ENCODE results near the gene IQGAP3.
"Not testable (repeated sequence)": the region's sequence is repeated elsewhere in the genome, so short reads cannot be mapped to it uniquely, and the experiment has no call there.

IQGAP3 gene

GRCh38 chr1:156571261-156571852 is 1.0 kb downstream of the IQGAP3 start:
- FAIRE-seq = no peak

GRCh38 chr1:156566436-156566835 is 5.9 kb downstream of the IQGAP3 start:
- FAIRE-seq = no peak

- no peak for FAIRE-seq
Observed at GRCh38 chr1:156565519-156565918, 6.8 kb downstream of the IQGAP3 start.

GRCh38 chr1:156560585-156561163 is 11.7 kb downstream of the IQGAP3 start:
- FAIRE-seq = no peak

GRCh38 chr1:156559797-156560385 is 12.5 kb downstream of the IQGAP3 start:
- no peak for FAIRE-seq

- FAIRE-seq = no peak
Observed at GRCh38 chr1:156559086-156559796, 13.1 kb downstream of the IQGAP3 start.

- no peak for FAIRE-seq
Observed at GRCh38 chr1:156556354-156556753, 16.0 kb downstream of the IQGAP3 start.

GRCh38 chr1:156555715-156556114 is 16.6 kb downstream of the IQGAP3 start:
- FAIRE-seq = no peak

GRCh38 chr1:156554971-156555370 is 17.4 kb downstream of the IQGAP3 start:
- no peak for FAIRE-seq

GRCh38 chr1:156553860-156554485 is 18.4 kb downstream of the IQGAP3 start:
- no peak for FAIRE-seq

- not testable (repeated sequence) for FAIRE-seq
Observed at GRCh38 chr1:156552937-156553336, 19.4 kb downstream of the IQGAP3 start.

- FAIRE-seq = no peak
Observed at GRCh38 chr1:156552518-156552917, 19.8 kb downstream of the IQGAP3 start.

GRCh38 chr1:156551869-156552268 is 20.5 kb downstream of the IQGAP3 start:
- no peak for FAIRE-seq

GRCh38 chr1:156551066-156551643 is 21.2 kb downstream of the IQGAP3 start:
- no peak for FAIRE-seq

GRCh38 chr1:156550346-156550745 is 22.0 kb downstream of the IQGAP3 start:
- FAIRE-seq = no peak

- no peak for FAIRE-seq
Observed at GRCh38 chr1:156549831-156550230, 22.5 kb downstream of the IQGAP3 start.

- FAIRE-seq = no peak
Observed at GRCh38 chr1:156549390-156549789, 23.0 kb downstream of the IQGAP3 start.

- no peak for FAIRE-seq
Observed at GRCh38 chr1:156547982-156548381, 24.4 kb downstream of the IQGAP3 start.

- no peak for FAIRE-seq
Observed at GRCh38 chr1:156547434-156547833, 24.9 kb downstream of the IQGAP3 start.

- no peak for FAIRE-seq
Observed at GRCh38 chr1:156546267-156546666, 26.1 kb downstream of the IQGAP3 start.

GRCh38 chr1:156544592-156545102 is 27.7 kb downstream of the IQGAP3 start:
- no peak for FAIRE-seq

GRCh38 chr1:156543066-156543465 is 29.3 kb downstream of the IQGAP3 start:
- no peak for FAIRE-seq

GRCh38 chr1:156540955-156541354 is 31.4 kb downstream of the IQGAP3 start:
- FAIRE-seq = no peak

Measured in islet of Langerhans (tissue), 1 donor.